SK-N-SH (cell line): ENCODE measurements around the gene LCA5.

ENCODE experiments used
- EP300 ChIP-seq, 2 experiments: IDR thresholded peaks; 2 replicates each; pipeline versions ENCODE4 v1.4.0 to v1.6.1; 2012; ENCODE audit warnings: borderline replicate concordance in 1 of 2, low read depth in 1 of 2, low read length in 1 of 2
- EZH2phosphoT487 ChIP-seq: fragments of 200-600 bp; sonication (generic); IDR thresholded peaks from 2 replicates; pipeline ENCODE4 v1.6.1; 2017; ENCODE audit warnings: low read depth, mixed run types, mild to moderate bottlenecking, antibody characterized with exemption, moderate library complexity, borderline replicate concordance
- GATA2 ChIP-seq: sonication (generic); formaldehyde crosslinking; IDR thresholded peaks from 2 replicates; pipeline ENCODE4 v1.5.0; 2020; ENCODE audit warnings: mild to moderate bottlenecking, missing genetic modification reagents
- POLR2AphosphoS5 ChIP-seq: IDR thresholded peaks from 2 replicates; pipeline ENCODE4 v1.6.1; 2012; ENCODE audit warnings: low read depth, low read length
- RAD21 ChIP-seq: IDR thresholded peaks from 2 replicates; pipeline ENCODE4 v1.6.1; 2012; ENCODE audit warnings: mild to moderate bottlenecking, low read length
- SIN3A ChIP-seq: IDR thresholded peaks from 2 replicates; pipeline ENCODE4 v1.6.1; 2012; ENCODE audit warnings: low read depth, mild to moderate bottlenecking, low read length, moderate library complexity, borderline replicate concordance
- SMC3 ChIP-seq: IDR thresholded peaks from 2 replicates; pipeline ENCODE4 v1.6.1; 2012; ENCODE audit warnings: low read depth, low read length, improper control_type of control experiment
- TAF1 ChIP-seq: IDR thresholded peaks from 2 replicates; pipeline ENCODE4 v1.6.1; 2012; ENCODE audit warnings: low read depth, mild to moderate bottlenecking, low read length, moderate library complexity, borderline replicate concordance
- TEAD4 ChIP-seq: IDR thresholded peaks from 2 replicates; pipeline ENCODE4 v1.4.0; 2012; ENCODE audit warnings: mild to moderate bottlenecking, borderline replicate concordance; ENCODE audit not compliant: insufficient read depth
- YY1 ChIP-seq: IDR thresholded peaks from 2 replicates; pipeline ENCODE4 v1.4.0; 2012; ENCODE audit warnings: low read depth, mild to moderate bottlenecking
- TF ChIP-seq, protein P1 (sequence below): fragments of 200-600 bp; sonication (generic); IDR thresholded peaks from 2 replicates; pipeline ENCODE4 v1.6.1; 2017; ENCODE audit warnings: antibody characterized with exemption, mild to moderate bottlenecking, moderate library complexity
- TF ChIP-seq, protein P2 (sequence below): IDR thresholded peaks from 2 replicates; pipeline ENCODE4 v1.6.1; 2012; ENCODE audit warnings: mild to moderate bottlenecking, low read depth, low read length, moderate library complexity
- TF ChIP-seq, protein P3 (sequence below): IDR thresholded peaks from 2 replicates; pipeline ENCODE4 v1.4.0; 2012; ENCODE audit warnings: low read depth

DNA sequence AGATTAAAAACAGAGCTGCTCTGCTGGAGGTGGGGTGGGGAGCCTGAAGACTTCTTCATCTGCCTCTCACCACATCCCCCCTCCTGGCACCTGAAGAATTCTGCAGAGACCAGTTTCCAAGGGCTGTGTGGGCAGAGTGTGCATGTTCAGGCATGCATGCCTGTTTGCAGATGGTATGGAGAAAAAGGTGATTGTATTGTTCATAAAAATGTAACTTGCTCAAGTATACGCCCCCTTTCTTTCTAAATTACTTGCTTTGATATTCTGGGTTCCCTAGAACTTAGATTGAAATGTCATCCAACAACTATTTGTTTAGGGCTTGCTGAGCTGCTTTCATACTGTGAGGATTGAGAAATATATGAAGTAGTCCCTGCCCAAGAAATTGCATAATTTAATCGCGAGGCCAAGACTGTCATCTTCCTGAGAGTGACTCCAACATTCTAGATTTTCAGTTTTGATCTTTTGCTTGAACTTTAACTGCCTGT is 83.6 kb downstream of the LCA5 start:
- TF ChIP-seq POLR2AphosphoS5 (no peak), SMC3 (no peak), TEAD4 (no peak), EP300 (IDR thresholded peaks at IDR 0.05; ENCODE audit: borderline replicate concordance in 1 of 2, low read depth in 1 of 2, low read length in 1 of 2) (no peak), TAF1 (no peak), RAD21 (no peak), GATA2 (CRISPR knock-in tag) (no peak), YY1 (no peak), EZH2phosphoT487 (no peak), SIN3A (no peak)
- TF ChIP-seq, protein P1, sequence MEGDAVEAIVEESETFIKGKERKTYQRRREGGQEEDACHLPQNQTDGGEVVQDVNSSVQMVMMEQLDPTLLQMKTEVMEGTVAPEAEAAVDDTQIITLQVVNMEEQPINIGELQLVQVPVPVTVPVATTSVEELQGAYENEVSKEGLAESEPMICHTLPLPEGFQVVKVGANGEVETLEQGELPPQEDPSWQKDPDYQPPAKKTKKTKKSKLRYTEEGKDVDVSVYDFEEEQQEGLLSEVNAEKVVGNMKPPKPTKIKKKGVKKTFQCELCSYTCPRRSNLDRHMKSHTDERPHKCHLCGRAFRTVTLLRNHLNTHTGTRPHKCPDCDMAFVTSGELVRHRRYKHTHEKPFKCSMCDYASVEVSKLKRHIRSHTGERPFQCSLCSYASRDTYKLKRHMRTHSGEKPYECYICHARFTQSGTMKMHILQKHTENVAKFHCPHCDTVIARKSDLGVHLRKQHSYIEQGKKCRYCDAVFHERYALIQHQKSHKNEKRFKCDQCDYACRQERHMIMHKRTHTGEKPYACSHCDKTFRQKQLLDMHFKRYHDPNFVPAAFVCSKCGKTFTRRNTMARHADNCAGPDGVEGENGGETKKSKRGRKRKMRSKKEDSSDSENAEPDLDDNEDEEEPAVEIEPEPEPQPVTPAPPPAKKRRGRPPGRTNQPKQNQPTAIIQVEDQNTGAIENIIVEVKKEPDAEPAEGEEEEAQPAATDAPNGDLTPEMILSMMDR: no peak
- TF ChIP-seq, protein P2, sequence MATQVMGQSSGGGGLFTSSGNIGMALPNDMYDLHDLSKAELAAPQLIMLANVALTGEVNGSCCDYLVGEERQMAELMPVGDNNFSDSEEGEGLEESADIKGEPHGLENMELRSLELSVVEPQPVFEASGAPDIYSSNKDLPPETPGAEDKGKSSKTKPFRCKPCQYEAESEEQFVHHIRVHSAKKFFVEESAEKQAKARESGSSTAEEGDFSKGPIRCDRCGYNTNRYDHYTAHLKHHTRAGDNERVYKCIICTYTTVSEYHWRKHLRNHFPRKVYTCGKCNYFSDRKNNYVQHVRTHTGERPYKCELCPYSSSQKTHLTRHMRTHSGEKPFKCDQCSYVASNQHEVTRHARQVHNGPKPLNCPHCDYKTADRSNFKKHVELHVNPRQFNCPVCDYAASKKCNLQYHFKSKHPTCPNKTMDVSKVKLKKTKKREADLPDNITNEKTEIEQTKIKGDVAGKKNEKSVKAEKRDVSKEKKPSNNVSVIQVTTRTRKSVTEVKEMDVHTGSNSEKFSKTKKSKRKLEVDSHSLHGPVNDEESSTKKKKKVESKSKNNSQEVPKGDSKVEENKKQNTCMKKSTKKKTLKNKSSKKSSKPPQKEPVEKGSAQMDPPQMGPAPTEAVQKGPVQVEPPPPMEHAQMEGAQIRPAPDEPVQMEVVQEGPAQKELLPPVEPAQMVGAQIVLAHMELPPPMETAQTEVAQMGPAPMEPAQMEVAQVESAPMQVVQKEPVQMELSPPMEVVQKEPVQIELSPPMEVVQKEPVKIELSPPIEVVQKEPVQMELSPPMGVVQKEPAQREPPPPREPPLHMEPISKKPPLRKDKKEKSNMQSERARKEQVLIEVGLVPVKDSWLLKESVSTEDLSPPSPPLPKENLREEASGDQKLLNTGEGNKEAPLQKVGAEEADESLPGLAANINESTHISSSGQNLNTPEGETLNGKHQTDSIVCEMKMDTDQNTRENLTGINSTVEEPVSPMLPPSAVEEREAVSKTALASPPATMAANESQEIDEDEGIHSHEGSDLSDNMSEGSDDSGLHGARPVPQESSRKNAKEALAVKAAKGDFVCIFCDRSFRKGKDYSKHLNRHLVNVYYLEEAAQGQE: no peak
- TF ChIP-seq, protein P3, sequence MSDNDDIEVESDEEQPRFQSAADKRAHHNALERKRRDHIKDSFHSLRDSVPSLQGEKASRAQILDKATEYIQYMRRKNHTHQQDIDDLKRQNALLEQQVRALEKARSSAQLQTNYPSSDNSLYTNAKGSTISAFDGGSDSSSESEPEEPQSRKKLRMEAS: no peak
